A549 (cell line): Measurements from ENCODE around the gene IMPA2.

Source experiments
- BCL3 ChIP-seq: fragments of >200 bp; sonication (Bioruptor Twin); formaldehyde crosslinking; IDR thresholded peaks from 3 replicates; pipeline ENCODE4 v1.6.1; 2016
- BHLHE40 ChIP-seq: IDR thresholded peaks from 2 replicates; pipeline ENCODE4 v1.6.1; 2012; ENCODE audit warnings: low read depth, low read length, inconsistent platforms
- CTCF ChIP-seq: fragments of >200 bp; sonication (Bioruptor Twin); formaldehyde crosslinking; IDR thresholded peaks from 3 replicates; pipeline ENCODE4 v1.5.1; 2016
- EP300 ChIP-seq, 2 experiments: fragments of >200 bp; sonication (Bioruptor Twin); formaldehyde crosslinking; IDR thresholded peaks; 2 replicates in 1 of 2; 3 replicates in 1 of 2; pipeline ENCODE4 v1.6.1; 2016 to 2017
- ESRRA ChIP-seq: fragments of 150-350 bp; IDR thresholded peaks from 2 replicates; pipeline ENCODE4 v1.6.1; 2014; ENCODE audit warnings: mild to moderate bottlenecking, low read length, borderline replicate concordance
- HMGXB4 ChIP-seq: fragments of 250-450 bp; sonication (Bioruptor Pico); IDR thresholded peaks from 2 replicates; pipeline ENCODE4 v1.5.0; 2021; ENCODE audit warnings: mild to moderate bottlenecking, moderate library complexity, borderline replicate concordance
- HOXA7 ChIP-seq: fragments of 250-450 bp; sonication (Bioruptor Pico); IDR thresholded peaks from 2 replicates; pipeline ENCODE4 v1.5.0; 2020; ENCODE audit warnings: mild to moderate bottlenecking, moderate library complexity
- JUN ChIP-seq, 2 experiments: fragments of >200 bp; sonication (Bioruptor Twin); formaldehyde crosslinking; IDR thresholded peaks; 2 replicates in 1 of 2; 3 replicates in 1 of 2; pipeline ENCODE4 v1.6.1; 2016 to 2017
- KDM1A ChIP-seq: fragments of 200-600 bp; sonication (generic); IDR thresholded peaks from 2 replicates; pipeline ENCODE4 v1.6.1; 2016; ENCODE audit warnings: low read depth, mild to moderate bottlenecking
- PBX3 ChIP-seq: IDR thresholded peaks from 2 replicates; pipeline ENCODE4 v1.6.1; 2012
- POLR2A ChIP-seq: IDR thresholded peaks from 2 replicates; pipeline ENCODE4 v1.6.1; 2012; ENCODE audit warnings: mild to moderate bottlenecking, low read length
- RFX5 ChIP-seq: fragments of 450-650 bp; IDR thresholded peaks from 2 replicates; pipeline ENCODE4 v1.7.1; 2014; ENCODE audit warnings: antibody characterized with exemption, mild to moderate bottlenecking, moderate library complexity
- SREBF2 ChIP-seq: fragments of 450-650 bp; IDR thresholded peaks from 2 replicates; pipeline ENCODE4 v1.6.1; 2014; ENCODE audit warnings: mild to moderate bottlenecking, moderate library complexity
- ZNF302 ChIP-seq: fragments of 250-450 bp; sonication (Bioruptor Pico); IDR thresholded peaks from 2 replicates; pipeline ENCODE4 v1.9.0; 2021; ENCODE audit warnings: inconsistent platforms, mild to moderate bottlenecking, moderate library complexity

- TF ChIP-seq CTCF (no peak), KDM1A (no peak), BHLHE40 (no peak), SREBF2 (no peak), JUN (IDR thresholded peaks at IDR 0.05) (no peak), BCL3 (no peak), EP300 (IDR thresholded peaks at IDR 0.05) (no peak), ESRRA (no peak), PBX3 (no peak), POLR2A (no peak), HOXA7 (no peak), HMGXB4 (CRISPR knock-in tag) (no peak), ZNF302 (CRISPR knock-in tag) (no peak), RFX5 (no peak)
These were observed 25.8 kb downstream of the IMPA2 start for GRCh38 chr18:12007063-12007462.
